Hypothalamus (tissue), 51 donors: ENCODE results near the gene MLLT11.

ENCODE experiments used
- DNase-seq, 51 donors: peaks; one replicate each; lab custom pipeline; 2025; lab: John Stamatoyannopoulos, UW

Gene MLLT11

GRCh38 chr1:151060007-151060656 is at the start of gene MLLT11:
Gene MLLT11 (plus strand): TSS chr1:151060397. CDS start chr1:151067225, 6,828 bp downstream.
- peak in 46 of 51 donors; percentile 10 to 79 (median 46) for DNase-seq

DNA sequence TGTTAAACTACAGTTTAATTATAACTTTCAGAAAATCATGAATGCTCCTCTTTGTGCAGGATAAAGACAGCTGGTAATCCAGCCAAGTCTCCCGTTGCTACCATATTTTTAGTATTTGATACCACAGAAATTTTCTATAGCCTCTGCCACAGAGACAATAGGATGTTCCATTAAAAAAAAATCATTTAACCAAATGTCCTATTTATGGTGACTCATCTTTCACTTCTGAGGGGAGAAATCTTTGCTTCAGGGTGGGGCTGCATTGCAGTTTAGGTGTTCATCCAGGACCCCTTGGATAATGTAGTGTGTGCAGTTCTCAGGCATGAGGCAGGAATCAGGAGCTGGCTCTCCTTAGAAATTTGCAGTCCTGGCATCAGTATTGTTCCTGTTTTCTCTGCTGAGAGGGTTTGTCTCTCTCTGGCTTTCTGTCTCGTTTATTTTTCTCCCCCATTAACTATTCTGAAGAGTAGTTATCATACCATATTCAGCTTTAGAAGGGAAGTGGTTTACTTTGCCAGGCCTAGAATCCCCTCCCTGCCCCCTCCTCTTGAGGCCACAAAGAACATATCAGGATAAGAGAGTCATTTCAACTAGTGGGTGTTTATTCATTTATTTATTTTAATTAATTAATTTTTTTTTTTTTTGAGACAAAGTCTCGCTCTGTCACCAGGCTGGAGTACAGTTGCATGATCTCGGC is 48.9 kb upstream of the MLLT11 start:
- no peak for DNase-seq

- DNase-seq: no peak
Measured at GRCh38 chr1:151012684-151013471, 47.3 kb upstream of the MLLT11 start.

GRCh38 chr1:151013518-151013917 is 46.7 kb upstream of the MLLT11 start:
- DNase-seq: no peak

GRCh38 chr1:151024540-151025146 is 35.6 kb upstream of the MLLT11 start:
- DNase-seq: peak in 48 of 51 donors; percentile 6 to 83 (median 55)

GRCh38 chr1:151026460-151026859 is 33.7 kb upstream of the MLLT11 start:
- DNase-seq: no peak

DNA sequence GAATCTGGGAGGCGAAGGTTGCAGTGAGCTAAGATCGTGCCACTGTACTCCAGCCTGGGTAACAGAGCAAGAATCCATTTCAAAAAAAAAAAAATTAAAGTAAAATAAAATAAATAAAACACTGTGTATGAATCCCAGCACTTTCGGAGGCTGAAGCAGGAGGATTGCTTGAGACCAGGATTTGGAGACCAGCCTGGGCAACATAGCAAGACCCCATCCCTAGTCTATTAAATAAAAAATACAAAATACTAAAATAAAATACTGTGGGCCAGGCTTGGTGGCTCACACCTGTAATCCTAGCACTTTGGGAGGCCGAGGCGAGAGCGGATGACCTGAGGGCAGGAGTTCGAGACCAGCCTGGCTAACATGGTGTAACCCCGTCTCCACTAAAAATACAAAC is 28.0 kb upstream of the MLLT11 start:
- DNase-seq: no peak

- DNase-seq: no peak
Measured at GRCh38 chr1:151035167-151035566, 25.0 kb upstream of the MLLT11 start.

DNA sequence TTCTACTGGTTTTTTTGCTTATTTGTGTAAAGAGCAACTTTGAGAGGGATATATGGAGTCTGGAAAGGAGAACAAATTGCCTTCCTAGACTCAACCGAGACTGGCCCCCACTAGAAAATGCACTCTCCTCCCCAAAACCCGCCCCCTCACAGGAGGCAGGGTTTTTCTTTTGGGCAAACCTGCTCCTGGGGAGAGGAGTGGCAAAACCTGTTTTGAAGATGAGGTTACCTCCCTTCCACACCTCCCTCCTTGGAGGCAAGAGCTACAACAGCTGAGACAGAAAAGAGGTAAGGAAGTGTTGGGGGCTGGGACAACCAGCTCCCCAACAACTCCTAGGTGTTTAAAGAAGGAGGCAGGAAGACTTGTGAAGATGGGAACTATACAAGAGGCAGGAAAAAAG is 23.8 kb upstream of the MLLT11 start, which contains the start of gene BNIPL:
Gene BNIPL, plus strand, starts transcription at position 231 of the 400 bp plus-strand sequence. Its CDS starts 140 bp downstream, at position 371.
- no peak for DNase-seq

DNA sequence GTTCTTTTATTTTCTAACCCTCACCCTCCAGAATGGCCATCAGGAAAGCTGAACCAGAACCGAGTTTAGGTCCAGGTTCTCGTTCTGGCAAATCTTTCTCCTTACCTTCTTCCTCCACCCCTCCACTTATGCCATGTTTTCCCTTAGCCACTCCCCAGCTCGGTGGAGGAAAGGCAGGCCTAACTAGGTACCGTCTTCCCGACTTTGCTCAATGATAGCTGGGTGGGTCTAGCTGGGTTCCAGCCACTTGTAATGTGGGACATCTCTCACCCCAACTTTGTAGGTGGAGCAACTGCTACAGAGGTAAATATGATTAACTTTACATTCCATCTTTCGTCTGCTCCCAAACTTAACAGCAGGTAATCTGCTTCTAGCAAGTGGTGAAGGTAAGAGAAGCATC is 23.2 kb upstream of the MLLT11 start:
- DNase-seq: no peak

DNA sequence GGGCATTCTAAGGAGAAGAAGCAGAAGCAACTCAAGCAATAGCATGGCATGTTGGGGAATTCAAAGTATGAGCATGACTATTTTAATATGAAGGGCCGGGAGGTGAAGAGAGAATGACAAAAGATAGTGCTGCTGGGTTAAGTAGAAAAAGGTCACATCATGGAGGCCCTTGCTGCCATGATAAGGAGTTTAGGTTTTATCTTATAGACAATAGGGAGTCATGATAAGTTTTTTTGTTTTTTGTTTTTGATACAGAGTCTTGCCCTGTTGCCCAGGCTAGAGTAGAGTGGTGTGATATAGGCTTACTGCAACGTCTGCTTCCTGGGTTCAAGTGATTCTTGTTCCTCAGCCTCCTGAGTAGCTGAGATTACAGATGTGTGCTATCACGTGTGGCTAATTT is 20.7 kb upstream of the MLLT11 start:
- DNase-seq: no peak

GRCh38 chr1:151043163-151043562 is 17.0 kb upstream of the MLLT11 start:
- DNase-seq: no peak

GRCh38 chr1:151047591-151047924 is 12.6 kb upstream of the MLLT11 start, which contains the start of gene C1orf56:
Gene C1orf56 (plus strand): TSS chr1:151047751. CDS start chr1:151047848, 97 bp downstream.
- peak in 50 of 51 donors; percentile 13 to 84 (median 66) for DNase-seq

- DNase-seq: peak in 50 of 51 donors; percentile 23 to 81 (median 59)
Measured at GRCh38 chr1:151047925-151048644, 12.1 kb upstream of the MLLT11 start.

GRCh38 chr1:151048645-151049032 is 11.6 kb upstream of the MLLT11 start:
- DNase-seq: no peak

GRCh38 chr1:151049458-151049857 is 10.7 kb upstream of the MLLT11 start:
- DNase-seq: no peak

DNA sequence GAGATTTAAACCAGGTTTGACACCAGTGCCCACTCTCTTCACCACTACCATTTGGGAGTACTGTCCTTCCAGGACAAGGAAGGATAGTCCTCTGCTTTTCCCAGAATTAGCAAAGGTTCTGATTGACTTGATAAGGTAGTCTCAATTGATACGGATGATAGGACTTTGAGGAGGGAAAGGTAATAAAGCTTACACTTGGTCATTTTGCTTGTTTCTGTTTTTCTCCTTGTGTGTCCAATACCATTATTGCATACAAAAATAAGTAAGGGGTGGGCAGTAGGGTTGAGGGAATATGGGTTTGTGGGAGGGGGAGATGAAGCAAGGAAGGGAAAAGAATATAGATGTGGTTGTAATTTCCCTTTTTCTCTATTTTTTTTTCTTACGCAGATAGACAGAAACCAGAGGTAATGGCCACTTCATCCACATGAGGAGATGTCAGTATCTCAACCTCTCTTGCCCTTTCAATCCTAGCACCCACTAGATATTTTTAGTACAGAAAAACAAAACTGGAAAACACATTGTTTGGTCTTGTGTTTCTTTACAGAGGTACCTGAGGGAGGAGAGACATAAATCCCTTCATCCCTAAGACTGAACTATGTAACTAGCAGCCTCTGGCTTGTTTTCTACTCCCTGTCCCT is 10.0 kb upstream of the MLLT11 start:
- DNase-seq: no peak

- DNase-seq: no peak
Measured at GRCh38 chr1:151051356-151052009, 8.7 kb upstream of the MLLT11 start.

- DNase-seq: no peak
Measured at GRCh38 chr1:151054971-151055547, 5.1 kb upstream of the MLLT11 start.
